PFSK-1 (cell line): ENCODE measurements around the gene SLC35A2.

Source experiments
- FOXP2 ChIP-seq: optimal IDR thresholded peaks from 2 replicates; pipeline ENCODE3; 2011; ENCODE audit warnings: borderline replicate concordance, control low read depth, inconsistent platforms; ENCODE audit not compliant: insufficient read depth; ENCODE audit errors: extremely low read length, extremely low read depth
- POLR2AphosphoS5 ChIP-seq: IDR thresholded peaks from 2 replicates; pipeline ENCODE4 v1.6.1; 2012; ENCODE audit warnings: low read depth, mild to moderate bottlenecking, control low read depth, low read length, moderate library complexity
- SIN3A ChIP-seq: IDR thresholded peaks from 2 replicates; pipeline ENCODE4 v1.6.1; 2012; ENCODE audit warnings: mild to moderate bottlenecking, low read length, moderate library complexity, borderline replicate concordance; ENCODE audit not compliant: insufficient read depth
- TAF1 ChIP-seq: IDR thresholded peaks from 2 replicates; pipeline ENCODE4 v1.6.1; 2012; ENCODE audit warnings: low read length, control low read depth, borderline replicate concordance; ENCODE audit not compliant: insufficient read depth
- TF ChIP-seq, protein P1 (sequence below), 2 experiments: IDR thresholded peaks; 2 replicates each; pipeline versions ENCODE4 v1.6.1 to v1.8.0; 2011 to 2012; ENCODE audit warnings: low read depth in 2 of 2, low read length in 2 of 2, control low read depth in 1 of 2, inconsistent platforms in 1 of 2, mild to moderate bottlenecking in 1 of 2, moderate library complexity in 1 of 2; ENCODE audit not compliant: insufficient read depth in 1 of 2

DNA sequence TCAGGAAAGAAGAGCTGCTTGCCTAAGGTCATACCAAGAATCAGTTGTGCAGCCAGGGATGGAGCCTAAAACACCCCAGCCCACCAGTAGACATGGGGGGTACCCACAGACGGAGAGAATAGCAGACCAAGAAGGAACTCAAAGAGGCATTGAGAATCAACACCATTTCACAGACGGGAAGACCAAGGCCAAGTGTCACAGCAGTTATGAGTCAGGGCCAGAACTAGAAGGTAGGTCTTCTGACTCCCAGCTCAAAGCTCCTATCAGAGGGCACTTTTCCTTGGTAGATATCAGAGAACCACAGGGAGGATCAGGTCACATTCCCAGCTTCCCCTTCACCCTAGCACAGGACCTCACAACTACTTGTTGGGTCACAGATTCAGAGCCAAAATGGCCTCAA, 31.4 kb upstream of the SLC35A2 start:
- TF ChIP-seq SIN3A (no peak), POLR2AphosphoS5 (no peak), TAF1 (no peak), FOXP2 (no peak)
- TF ChIP-seq, protein P1, sequence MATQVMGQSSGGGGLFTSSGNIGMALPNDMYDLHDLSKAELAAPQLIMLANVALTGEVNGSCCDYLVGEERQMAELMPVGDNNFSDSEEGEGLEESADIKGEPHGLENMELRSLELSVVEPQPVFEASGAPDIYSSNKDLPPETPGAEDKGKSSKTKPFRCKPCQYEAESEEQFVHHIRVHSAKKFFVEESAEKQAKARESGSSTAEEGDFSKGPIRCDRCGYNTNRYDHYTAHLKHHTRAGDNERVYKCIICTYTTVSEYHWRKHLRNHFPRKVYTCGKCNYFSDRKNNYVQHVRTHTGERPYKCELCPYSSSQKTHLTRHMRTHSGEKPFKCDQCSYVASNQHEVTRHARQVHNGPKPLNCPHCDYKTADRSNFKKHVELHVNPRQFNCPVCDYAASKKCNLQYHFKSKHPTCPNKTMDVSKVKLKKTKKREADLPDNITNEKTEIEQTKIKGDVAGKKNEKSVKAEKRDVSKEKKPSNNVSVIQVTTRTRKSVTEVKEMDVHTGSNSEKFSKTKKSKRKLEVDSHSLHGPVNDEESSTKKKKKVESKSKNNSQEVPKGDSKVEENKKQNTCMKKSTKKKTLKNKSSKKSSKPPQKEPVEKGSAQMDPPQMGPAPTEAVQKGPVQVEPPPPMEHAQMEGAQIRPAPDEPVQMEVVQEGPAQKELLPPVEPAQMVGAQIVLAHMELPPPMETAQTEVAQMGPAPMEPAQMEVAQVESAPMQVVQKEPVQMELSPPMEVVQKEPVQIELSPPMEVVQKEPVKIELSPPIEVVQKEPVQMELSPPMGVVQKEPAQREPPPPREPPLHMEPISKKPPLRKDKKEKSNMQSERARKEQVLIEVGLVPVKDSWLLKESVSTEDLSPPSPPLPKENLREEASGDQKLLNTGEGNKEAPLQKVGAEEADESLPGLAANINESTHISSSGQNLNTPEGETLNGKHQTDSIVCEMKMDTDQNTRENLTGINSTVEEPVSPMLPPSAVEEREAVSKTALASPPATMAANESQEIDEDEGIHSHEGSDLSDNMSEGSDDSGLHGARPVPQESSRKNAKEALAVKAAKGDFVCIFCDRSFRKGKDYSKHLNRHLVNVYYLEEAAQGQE (IDR thresholded peaks at IDR 0.05; ENCODE audit: insufficient read depth in 1 of 2, low read depth in 2 of 2, low read length in 2 of 2): no peak
